Stimulated activated CD8-positive, alpha-beta memory T cell treated with anti-CD3 and anti-CD28 coated beads, Interleukin-15, amount 100 ng/mL, for 4 hours (primary cell): ENCODE results near the gene TEC.
"Not testable (repeated sequence)": the region's sequence is repeated elsewhere in the genome, so short reads cannot be mapped to it uniquely, and the experiment has no call there.

Source experiments
- DNase-seq, 2 donors: peaks; one replicate each; pipeline ENCODE4 v3.0.0-alpha.2; 2020; ENCODE audit warnings: low read depth in 2 of 2

The TEC gene

GRCh38 chr4:48242511-48243195, 27.0 kb downstream of the TEC start:
- no peak for DNase-seq

- no peak for DNase-seq
Observed at GRCh38 chr4:48241731-48242130, 27.9 kb downstream of the TEC start.

DNA sequence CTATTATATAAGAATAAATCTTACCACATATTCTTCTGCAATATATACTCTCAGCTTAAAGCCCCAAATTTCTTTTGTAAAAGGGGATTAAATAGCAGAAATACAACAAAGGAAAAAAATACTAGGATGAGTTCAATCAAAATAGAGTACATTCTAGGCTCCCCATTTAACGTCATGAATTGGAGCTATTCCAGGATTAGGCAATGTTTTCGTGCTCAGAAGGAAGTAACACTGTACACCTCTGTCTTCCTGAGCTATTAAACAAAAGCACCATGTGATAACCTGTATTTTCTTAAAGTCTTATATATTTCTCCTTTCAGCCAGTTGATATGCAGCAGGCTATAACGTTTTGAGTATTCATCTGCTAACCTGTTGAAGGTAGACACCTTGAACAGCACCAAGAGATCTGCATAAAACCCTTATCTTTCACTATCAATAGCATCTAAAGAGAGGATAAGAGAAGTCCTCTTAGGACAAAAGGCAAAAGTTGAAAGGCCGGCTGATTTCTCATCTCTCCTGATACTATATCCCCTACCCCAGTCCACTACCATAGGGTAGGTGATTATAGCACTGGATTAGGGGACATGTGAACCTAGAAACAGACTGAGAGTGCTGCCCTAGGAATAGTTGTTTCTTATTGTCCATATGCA, 31.5 kb downstream of the TEC start:
- no peak for DNase-seq

GRCh38 chr4:48235050-48235449, 34.6 kb downstream of the TEC start:
- DNase-seq, result no peak

DNA sequence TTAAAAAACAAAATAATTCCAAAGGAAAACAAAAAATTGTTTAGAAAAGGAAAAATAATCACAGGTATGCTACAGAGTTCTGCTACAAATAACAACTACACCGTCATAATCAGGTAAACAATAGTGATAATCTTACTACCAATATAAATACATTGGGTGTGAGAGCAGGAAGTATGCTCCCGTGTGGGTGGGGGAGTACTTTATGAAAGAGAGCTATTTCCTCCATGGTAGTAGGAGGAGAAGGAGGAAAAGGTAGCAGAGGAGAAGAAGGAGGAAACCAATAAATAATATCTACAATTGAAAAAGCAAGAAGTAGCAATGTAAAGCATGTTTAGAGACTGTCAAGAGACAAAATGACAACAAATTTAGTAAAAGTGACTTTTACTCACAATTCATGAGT, 35.1 kb downstream of the TEC start:
- no peak for DNase-seq

DNA sequence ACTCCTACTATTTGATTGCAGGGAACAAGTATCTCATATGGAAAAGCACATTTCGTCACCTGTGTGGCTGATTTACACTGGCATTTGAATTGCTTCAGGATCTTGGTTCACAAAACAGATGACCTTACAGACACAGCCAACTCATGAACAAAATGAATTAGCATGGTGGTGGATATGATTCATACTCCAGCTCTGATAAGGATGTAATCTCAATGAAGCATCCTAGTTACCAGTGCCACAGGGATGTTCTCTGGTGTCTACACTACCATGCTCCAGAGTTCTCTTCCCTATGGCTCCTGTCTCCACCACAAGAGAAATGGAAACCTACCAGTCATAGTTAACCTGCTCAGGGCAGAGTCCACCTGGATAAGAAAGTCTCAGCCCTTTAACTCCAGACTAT, 40.7 kb downstream of the TEC start:
- DNase-seq, result no peak

DNA sequence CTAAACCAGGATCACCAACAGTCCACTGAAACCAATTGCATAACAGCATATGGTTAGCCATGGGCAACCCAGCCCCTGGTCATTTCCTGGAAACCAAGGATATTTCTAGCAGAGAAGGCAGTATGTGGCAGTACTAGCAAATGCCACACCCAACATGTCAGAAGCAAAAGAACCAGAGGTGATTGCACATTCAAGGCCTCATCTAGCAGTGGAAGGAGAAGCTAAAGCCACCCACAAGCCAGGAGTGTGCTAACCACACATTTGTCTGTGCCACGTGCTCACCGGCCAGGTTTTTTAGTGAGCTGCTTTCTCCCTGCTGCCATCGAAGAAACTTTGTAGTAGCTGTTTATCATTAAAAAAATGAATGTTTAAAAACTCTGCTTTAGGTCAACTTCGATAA, 42.0 kb downstream of the TEC start:
- DNase-seq, result no peak

GRCh38 chr4:48226199-48226598, 43.4 kb downstream of the TEC start:
- no peak for DNase-seq

GRCh38 chr4:48225368-48226141, 44.1 kb downstream of the TEC start:
- no peak for DNase-seq

- DNase-seq, result no peak
Observed at GRCh38 chr4:48224606-48225005, 45.0 kb downstream of the TEC start.

GRCh38 chr4:48223633-48224295, 45.9 kb downstream of the TEC start:
- no peak for DNase-seq

- DNase-seq, result no peak
Observed at GRCh38 chr4:48222491-48222890, 47.1 kb downstream of the TEC start.

- DNase-seq, result not testable (repeated sequence)
Observed at GRCh38 chr4:48219430-48219829, 50.2 kb downstream of the TEC start.

DNA sequence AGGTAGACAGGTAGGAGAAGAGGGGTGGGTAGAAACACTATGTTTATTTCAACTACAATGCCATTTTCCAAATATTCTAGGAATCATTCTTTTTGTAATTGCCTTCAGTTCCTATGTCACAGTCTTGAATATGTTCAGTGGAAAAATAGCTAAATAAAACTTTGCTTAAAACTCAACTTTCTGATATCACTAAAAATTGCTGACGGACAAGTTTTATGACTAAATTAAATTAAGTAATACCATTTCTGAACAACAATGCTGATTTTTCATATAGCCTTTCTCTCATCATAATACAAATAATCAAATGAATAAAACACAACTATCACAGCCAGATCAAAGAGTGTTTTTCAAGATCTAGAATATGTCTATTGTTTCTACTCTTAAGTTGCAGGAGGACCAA, 53.1 kb downstream of the TEC start:
- no peak for DNase-seq

- no peak for DNase-seq
Observed at GRCh38 chr4:48215977-48216376, 53.7 kb downstream of the TEC start.

- no peak for DNase-seq
Observed at GRCh38 chr4:48212165-48212564, 57.5 kb downstream of the TEC start.

DNA sequence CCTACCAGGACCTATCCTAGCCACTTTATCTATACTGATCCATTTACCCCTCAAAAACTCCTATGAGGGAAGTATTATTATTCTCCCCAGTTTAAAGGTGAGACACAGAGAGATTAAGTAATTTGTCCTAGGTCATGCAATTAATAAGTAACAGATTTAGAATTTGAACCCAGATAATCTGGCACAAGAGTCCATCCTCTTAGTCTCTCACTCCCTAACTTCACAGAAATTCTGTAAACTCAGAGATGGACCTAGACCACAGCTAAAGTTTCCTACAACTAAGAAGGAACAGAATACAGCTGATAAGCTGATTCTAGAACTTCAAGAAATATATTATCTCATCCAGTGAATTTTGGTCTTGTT, 58.7 kb downstream of the TEC start:
- no peak for DNase-seq

- DNase-seq, result no peak
Observed at GRCh38 chr4:48205626-48206025, 64.0 kb downstream of the TEC start.

GRCh38 chr4:48205107-48205506, 64.5 kb downstream of the TEC start:
- no peak for DNase-seq

GRCh38 chr4:48203819-48204218, 65.8 kb downstream of the TEC start:
- no peak for DNase-seq

GRCh38 chr4:48197643-48198237, 71.9 kb downstream of the TEC start:
- no peak for DNase-seq
